Measurements from ENCODE around the gene SEMA5B. TPM values are rescaled to one million over a fixed set of nuclear protein-coding genes. Genes with fewer than 3 reads are reported as not detected.

Gene SEMA5B
- total RNA-seq, 2 donors from 2014 or later = 0.09 to 2.9 TPM

- H3K9me3 ChIP-seq = no peaks in the 10 kb centered on the region
- H3K4me1 ChIP-seq (replicated peaks) = no peaks in the 10 kb centered on the region
- intact Hi-C loops (cut with DNase I) = no loop called here
- H3K27me3 ChIP-seq (replicated peaks; ENCODE audit: insufficient read depth) = no peaks in the 10 kb centered on the region
- TF ChIP-seq, protein P1, sequence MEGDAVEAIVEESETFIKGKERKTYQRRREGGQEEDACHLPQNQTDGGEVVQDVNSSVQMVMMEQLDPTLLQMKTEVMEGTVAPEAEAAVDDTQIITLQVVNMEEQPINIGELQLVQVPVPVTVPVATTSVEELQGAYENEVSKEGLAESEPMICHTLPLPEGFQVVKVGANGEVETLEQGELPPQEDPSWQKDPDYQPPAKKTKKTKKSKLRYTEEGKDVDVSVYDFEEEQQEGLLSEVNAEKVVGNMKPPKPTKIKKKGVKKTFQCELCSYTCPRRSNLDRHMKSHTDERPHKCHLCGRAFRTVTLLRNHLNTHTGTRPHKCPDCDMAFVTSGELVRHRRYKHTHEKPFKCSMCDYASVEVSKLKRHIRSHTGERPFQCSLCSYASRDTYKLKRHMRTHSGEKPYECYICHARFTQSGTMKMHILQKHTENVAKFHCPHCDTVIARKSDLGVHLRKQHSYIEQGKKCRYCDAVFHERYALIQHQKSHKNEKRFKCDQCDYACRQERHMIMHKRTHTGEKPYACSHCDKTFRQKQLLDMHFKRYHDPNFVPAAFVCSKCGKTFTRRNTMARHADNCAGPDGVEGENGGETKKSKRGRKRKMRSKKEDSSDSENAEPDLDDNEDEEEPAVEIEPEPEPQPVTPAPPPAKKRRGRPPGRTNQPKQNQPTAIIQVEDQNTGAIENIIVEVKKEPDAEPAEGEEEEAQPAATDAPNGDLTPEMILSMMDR (IDR thresholded peaks at IDR 0.05) = no peak
- TF ChIP-seq POLR2AphosphoS5 (IDR thresholded peaks at IDR 0.05) = no peak
- no peak for TF ChIP-seq POLR2A (IDR thresholded peaks at IDR 0.05)
- no peaks in the 10 kb centered on the region for H3K36me3 ChIP-seq
- 90% methylated on average over 4 of the region's 4 CpGs for WGBS
- no peak overlapping the region for H3K4me3 ChIP-seq
- no peak overlapping the region for H3K27ac ChIP-seq
- DNase-seq (ENCODE audit: low spot score) = no peak
Observed at GRCh38 chr3:122967356-122967755, 60.2 kb downstream of the SEMA5B start.

GRCh38 chr3:122966045-122966444 lies 61.5 kb downstream of the SEMA5B start:
- TF ChIP-seq, protein P1 (IDR thresholded peaks at IDR 0.05) = no peak
- no peak for TF ChIP-seq POLR2AphosphoS5 (IDR thresholded peaks at IDR 0.05)
- TF ChIP-seq POLR2A (IDR thresholded peaks at IDR 0.05) = no peak
- Histone ChIP-seq H3K4me3 (no peak overlapping the region), H3K27me3 (replicated peaks; ENCODE audit: insufficient read depth) (no peaks in the 10 kb centered on the region), H3K27ac (no peak overlapping the region), H3K9me3 (no peaks in the 10 kb centered on the region), H3K36me3 (no peaks in the 10 kb centered on the region), H3K4me1 (replicated peaks) (no peaks in the 10 kb centered on the region)
- intact Hi-C loops (cut with DNase I) = no loop called here
- DNase-seq (ENCODE audit: low spot score) = no peak

DNA sequence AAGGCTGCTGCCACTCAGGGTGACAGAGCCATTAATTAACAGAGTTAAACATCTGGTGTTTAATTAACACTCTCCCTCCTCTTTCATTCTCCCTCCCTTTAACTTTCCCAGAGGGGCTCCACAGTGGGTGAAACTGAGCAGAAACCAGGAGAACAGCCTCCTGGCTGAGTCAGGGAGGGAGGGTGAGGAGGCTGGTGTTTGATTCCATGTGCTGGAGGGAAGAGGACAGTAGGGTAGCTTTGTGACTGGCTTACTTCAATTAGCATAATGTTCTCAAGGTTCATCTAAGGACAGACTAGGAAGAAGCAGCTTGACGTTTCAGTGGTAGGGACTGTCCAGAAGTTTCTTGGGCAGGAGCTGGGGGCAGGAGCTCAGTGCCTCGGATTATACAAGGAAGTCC lies 62.8 kb downstream of the SEMA5B start:
- intact Hi-C loops (cut with DNase I) = no loop called here
- Histone ChIP-seq H3K27me3 (replicated peaks; ENCODE audit: insufficient read depth) (no peaks in the 10 kb centered on the region), H3K27ac (no peak overlapping the region), H3K9me3 (no peaks in the 10 kb centered on the region), H3K4me3 (no peak overlapping the region), H3K36me3 (no peaks in the 10 kb centered on the region), H3K4me1 (replicated peaks) (no peaks in the 10 kb centered on the region)
- WGBS = 66% methylated on average over 2 of the region's 2 CpGs
- TF ChIP-seq POLR2A (IDR thresholded peaks at IDR 0.05) (no peak), POLR2AphosphoS5 (IDR thresholded peaks at IDR 0.05) (no peak)
- TF ChIP-seq, protein P1 (IDR thresholded peaks at IDR 0.05) = no peak
- DNase-seq (ENCODE audit: low spot score) = no peak

DNA sequence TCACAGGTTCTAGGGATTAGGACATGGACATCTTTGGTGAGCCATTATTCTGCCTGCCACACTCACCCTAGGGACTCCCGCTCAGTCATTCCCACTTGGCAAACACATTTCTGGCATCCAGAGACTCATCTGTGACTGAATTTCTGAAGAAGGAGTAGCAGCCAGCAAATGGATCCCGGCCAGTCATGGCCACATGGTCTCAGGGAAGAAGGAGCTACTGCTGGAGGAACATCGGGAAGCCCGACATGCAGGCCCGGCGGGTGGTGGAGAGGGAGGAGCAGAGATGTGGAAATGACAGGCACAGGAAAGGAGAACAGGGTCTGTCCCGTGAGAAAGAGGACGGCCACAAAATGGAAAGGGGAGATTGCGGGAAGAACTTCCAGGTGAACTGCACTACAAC lies 65.4 kb downstream of the SEMA5B start:
- Histone ChIP-seq H3K9me3 (no peaks in the 10 kb centered on the region), H3K36me3 (no peaks in the 10 kb centered on the region), H3K4me3 (no peak overlapping the region), H3K4me1 (replicated peaks) (peaks cover 9% of the 10 kb centered on the region), H3K27ac (no peak overlapping the region), H3K27me3 (replicated peaks; ENCODE audit: insufficient read depth) (no peaks in the 10 kb centered on the region)
- 80% methylated on average over 9 of the region's 9 CpGs for WGBS
- TF ChIP-seq POLR2AphosphoS5 (IDR thresholded peaks at IDR 0.05) (no peak), POLR2A (IDR thresholded peaks at IDR 0.05) (no peak)
- TF ChIP-seq, protein P1 (IDR thresholded peaks at IDR 0.05) = no peak
- intact Hi-C loops (cut with DNase I) = no loop called here
- no peak for DNase-seq (ENCODE audit: low spot score)

GRCh38 chr3:122961146-122961545 lies 66.4 kb downstream of the SEMA5B start:
- peaks cover 9% of the 10 kb centered on the region for H3K4me1 ChIP-seq (replicated peaks)
- no peaks in the 10 kb centered on the region for H3K9me3 ChIP-seq
- no peaks in the 10 kb centered on the region for H3K36me3 ChIP-seq
- no peaks in the 10 kb centered on the region for H3K27me3 ChIP-seq (replicated peaks; ENCODE audit: insufficient read depth)
- no peak overlapping the region for H3K4me3 ChIP-seq
- TF ChIP-seq, protein P1 (IDR thresholded peaks at IDR 0.05) = no peak
- TF ChIP-seq POLR2AphosphoS5 (IDR thresholded peaks at IDR 0.05) = no peak
- TF ChIP-seq POLR2A (IDR thresholded peaks at IDR 0.05) = no peak
- H3K27ac ChIP-seq = no peak overlapping the region
- no peak for DNase-seq (ENCODE audit: low spot score)
- intact Hi-C loops (cut with DNase I) = no loop called here
- 86% methylated on average over 4 of the region's 4 CpGs for WGBS
